Ureter (tissue), 1 donor: ENCODE results near the gene CHAC1. TPM values are rescaled to one million over a fixed set of nuclear protein-coding genes. Genes with fewer than 3 reads are reported as not detected.
A peak's percentile ranks its signal among the peaks of the same experiment; 100 is the strongest.
"Not testable (repeated sequence)": the region's sequence is repeated elsewhere in the genome, so short reads cannot be mapped to it uniquely, and the experiment has no call there.

Experiments used
- DNase-seq: peaks from one replicate; pipeline ENCODE4 v3.0.0-alpha.2; 2020; ENCODE audit warnings: low spot score
- total RNA-seq: library from RNA; stranded (reverse); gene quantifications from one replicate; pipeline ENCODE4 v1.2.4, GENCODE V29; 2023
- donor health status: DM: yes; HTN: yes; CAD: no.

The CHAC1 gene
- total RNA-seq, 1 donor from 2014 or later: 9.2 TPM

DNA sequence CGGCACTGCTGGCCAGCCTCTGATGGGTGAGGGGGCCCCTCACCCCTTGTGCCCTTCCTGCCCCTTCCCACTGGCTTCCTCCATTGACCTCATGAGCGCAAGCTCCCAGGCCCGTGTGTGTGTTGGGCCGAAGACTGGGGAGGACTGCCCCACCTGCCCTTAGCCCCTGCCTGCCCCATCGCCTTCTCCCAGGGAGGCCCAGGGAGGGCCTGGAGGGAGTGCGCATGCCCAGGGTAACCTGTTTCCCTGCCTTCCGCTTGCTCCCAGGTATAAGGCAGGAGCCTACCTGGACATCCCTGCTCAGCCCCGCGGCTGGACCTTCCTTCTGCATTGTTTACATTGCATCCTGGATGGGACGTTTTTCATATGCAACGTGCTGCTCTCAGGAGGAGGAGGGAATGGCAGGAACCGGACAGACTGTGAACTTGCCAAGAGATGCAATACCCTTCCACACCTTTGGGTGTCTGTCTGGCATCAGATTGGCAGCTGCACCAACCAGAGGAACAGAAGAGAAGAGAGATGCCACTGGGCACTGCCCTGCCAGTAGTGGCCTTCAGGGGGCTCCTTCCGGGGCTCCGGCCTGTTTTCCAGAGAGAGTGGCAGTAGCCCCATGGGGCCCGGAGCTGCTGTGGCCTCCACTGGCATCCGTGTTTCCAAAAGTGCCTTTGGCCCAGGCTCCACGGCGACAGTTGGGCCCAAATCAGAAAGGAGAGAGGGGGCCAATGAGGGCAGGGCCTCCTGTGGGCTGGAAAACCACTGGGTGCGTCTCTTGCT, 15.3 kb upstream of the CHAC1 start:
- no peak for DNase-seq

DNA sequence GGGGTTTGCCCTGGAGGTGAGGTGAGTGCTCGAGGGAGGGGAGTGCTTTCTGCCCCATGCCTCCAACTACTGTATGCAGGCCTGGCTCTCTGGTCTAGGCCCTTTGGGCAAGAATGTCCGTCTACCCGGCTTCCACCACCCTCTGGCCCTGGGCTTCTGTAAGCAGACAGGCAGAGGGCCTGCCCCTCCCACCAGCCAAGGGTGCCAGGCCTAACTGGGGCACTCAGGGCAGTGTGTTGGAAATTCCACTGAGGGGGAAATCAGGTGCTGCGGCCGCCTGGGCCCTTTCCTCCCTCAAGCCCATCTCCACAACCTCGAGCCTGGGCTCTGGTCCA, 14.8 kb upstream of the CHAC1 start:
- no peak for DNase-seq

DNA sequence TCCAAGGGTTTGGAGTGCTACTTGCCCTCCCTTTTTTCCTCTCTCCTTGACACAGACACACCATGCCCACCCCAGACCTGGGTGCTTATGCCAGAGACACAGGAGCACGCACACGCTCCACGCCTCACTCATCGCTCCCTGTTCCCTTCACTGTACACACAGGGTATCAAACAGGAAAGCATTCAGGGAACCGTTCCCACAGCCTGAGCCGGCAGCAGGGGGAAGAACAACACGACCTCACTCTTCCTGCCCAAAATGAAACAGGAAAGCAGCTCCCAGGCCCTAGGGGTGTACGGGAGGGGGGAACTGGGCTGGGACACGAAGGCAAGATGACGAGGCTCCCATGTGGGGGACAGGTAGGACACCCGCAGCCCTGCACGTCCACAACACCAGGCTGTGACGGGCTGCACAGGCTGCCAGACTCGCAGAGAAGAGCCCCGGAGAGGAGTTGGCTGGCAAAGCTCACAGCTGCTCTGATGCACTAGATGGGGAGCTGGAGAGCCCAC, 12.9 kb upstream of the CHAC1 start:
- no peak for DNase-seq

DNA sequence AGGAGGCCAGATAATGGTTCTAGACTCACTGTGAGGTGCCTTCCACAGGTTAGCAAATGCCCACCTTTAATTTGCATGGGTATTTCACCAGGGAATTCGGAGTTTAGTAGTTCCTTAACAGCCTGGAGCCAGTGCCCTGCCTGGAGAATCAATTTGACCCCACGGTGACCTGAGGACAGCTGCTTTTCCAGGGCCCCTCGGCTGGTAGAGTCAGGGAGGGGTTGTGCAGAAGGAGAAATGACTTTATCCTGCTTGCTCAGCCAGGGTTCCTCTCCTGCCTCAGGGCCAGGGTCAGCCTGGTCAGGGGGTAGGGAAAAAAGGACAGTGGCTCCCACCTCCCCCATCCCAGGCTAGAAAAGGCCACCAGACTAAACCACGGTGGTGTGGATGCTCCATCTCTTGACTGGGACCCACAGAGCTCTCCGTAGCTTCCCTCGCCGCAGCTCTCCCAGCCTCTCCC, 12.2 kb upstream of the CHAC1 start:
- no peak for DNase-seq

DNA sequence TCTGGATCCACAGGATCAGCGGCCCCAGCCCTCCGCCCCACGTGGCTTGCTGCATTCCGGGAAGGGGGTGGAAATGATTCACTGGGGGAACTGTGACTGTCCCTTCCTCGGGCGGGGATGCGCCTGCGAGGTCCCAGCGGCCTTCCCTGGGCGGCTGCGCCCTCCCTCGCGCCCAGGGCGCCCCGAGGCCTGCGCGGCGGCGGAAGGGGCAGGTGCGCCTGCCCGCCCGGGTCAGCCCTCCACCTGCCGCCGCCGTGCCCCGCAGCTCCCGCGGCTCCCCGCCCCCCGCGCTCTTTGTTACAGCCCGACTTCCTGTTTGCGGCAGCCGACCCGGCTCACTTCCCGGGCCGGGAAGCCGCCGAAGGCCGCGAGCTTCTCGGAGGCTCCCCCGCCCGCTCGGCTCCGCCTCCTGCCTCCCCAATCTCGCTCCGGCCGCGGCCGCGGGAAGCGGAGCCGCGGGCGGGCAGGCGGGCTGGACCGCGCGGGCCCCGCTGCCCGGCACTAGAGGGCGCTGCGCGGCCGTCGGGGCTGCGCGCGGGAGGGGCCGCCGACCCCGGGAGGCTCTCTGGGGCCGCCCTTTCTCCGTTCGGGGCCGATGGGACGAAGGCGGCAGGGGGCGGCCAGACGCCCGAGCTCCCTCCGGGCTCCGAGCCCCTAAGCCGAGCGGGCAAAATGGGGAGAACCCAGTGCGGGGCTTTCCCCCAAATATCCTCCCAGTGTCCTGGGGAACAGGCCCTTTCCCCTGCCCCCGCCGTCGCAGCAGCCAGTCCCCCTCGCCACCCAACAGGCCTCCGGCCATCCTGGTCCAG, 11.5 kb upstream of the CHAC1 start:
- DNase-seq: peak; percentile 71

DNA sequence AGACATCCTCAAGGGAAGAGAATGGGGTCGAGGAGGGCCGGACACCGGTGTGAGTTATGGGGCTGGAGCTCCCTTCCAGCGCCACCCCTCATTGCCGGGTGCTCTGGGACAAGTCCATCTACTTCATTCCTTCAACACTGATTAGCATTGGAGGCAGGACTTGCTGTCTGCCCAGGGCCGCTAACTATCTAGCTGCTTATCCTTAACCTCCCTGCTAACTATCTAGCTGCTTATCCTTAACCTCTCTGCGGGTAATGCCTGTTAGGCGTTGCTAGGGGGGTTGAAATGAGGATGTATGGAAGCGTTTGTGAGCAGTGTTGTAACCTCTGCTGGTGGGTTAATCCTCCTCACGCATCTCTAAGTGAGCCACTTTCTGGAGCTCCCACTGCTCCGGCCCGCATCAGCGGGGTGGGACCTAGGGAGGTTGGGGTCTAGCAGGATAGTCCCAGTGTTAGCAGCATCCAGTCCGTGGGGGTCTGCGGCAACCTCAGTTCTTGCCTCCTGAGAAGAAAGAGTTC, 10.9 kb upstream of the CHAC1 start:
- DNase-seq: no peak

DNA sequence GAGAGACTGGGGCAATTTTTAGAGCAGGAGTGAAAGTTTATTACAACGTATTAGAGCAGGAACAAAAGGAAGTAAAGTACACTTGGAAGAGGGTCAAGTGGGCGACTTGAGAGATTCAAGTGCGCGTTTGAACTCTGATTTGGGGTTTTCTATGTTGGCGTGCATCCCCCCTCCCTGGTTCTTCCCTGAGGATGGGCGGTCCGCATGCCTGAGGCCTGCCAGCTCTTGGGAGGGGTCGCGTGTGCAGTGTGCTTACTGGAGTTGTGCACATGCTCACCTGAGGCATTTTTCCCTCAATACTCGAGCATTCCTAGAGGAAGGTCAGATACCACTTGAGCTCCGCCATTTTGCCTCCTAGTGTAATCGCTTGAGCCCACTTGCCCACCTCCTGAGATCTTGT, 10.4 kb upstream of the CHAC1 start:
- no peak for DNase-seq

DNA sequence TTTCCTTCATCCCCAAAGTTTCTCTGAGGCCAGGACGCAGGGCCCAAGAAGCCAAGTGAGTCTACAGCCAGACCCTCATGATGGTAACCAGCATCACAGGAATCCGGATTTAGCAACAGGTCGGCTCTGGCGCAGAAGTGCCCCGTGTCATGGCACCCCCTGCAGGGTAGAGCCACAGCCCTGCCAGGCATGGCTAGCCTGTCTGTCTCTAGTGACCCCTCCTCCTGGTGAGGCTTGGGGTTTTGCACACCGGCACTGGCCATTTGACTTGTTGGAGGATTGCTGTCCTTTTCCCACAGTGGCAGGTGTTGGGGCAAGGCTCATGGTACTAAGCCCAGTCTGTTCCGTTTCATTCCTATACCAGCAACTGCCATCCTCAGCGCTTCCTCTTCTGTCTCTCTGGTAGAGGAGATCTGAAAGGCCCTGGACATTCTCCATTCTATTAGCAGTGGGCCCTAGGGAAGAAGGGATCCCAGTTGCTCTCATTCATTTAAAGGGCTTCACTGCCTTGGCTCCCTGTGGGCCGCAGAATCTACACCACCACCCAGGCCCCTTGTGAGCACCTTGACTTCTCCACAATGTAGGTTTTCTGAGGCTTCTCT, 9.4 kb upstream of the CHAC1 start:
- DNase-seq: no peak

DNA sequence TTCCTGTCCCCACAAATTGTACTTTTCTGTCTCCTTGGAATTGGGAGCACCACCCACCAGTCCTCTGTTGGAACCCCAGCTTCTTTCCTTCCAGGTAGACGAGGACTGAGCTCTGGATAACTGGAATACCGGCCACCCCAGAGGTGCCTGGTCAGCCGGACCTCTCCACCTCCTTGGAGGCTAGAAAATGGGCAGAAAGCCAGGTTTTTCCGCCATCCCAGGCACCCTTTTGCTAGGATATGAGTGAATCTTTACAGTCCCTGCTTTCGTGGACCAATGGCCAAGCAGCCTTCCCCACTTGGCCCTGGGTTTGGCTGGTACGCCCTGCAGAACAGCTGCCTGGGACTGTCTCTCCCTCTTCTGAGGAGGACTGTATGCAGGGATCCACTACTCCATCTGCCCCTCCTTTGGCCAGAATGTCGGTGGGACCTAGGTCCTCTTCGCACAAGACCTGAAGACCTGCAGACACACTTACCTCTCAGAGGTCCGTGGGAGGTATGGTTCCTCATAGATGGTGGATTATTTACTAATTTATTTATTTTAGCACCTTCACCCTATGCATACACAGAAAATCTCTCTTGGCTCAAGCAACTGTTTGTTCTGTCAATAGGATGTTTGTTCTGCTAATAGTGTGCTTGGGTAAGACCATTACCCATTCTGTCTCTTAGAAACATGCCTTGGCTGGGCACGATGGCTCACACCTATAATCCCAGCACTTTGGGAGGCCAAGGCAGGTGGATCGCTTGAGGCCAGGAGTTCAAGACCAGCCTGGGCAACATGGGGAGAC, 8.6 kb upstream of the CHAC1 start:
- no peak for DNase-seq

DNA sequence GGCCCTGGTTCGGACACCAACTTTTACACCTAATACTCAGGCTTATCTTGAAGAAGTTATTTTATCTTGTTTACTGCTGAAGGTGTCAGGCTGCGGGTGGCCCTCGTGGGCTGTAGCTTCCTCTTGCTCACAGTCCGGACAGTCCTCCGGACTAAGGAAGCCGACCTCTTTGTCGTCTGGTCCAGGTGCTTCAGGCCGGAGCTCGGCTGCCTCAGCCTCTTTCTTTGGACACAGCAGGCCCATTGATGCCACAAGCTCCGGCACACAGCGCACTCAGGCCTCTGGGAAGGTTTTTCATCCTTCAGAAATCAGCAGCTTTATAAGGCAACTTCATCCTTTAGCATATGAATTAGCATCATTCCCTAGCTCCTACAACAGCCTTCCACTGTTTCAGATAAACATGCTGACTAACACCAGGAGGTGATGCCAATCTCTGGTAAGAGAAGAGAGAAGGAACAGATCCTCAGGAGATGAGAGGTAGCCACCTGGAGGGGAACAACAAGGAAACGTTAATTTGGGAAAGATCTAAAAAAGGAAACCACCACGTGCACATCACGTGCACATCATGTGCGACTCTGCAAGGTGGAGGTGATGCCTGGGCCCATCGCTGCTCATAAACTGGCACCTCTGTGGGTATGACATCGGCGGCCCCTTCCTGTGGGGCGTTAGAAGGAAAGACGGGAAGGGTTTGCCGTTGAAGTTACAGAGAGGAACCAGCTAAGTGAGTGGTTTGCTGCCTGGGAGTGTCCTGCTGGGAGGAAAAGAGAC, 4.4 kb upstream of the CHAC1 start:
- DNase-seq: no peak

DNA sequence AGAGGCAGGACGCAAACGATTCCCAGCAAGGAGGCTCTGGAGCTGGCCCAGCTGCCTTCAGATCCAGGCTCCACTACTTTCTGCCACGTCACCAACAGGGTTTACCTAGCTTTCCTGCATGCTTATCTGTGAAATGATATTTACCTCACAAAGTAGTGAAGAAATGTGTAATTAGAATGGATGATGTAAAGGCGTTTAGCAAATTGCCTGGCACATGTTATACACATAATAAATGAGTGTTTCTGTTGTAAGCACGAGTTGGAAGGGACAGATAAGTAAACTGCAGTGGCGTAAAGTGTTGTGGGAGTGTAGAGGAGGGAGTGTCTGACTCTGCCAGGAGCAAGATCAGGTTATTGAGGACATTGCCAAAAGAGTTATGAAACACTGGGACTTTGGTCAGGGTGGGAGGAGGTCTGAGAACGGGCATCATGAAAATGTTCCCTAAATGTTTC, 3.5 kb upstream of the CHAC1 start:
- no peak for DNase-seq

DNA sequence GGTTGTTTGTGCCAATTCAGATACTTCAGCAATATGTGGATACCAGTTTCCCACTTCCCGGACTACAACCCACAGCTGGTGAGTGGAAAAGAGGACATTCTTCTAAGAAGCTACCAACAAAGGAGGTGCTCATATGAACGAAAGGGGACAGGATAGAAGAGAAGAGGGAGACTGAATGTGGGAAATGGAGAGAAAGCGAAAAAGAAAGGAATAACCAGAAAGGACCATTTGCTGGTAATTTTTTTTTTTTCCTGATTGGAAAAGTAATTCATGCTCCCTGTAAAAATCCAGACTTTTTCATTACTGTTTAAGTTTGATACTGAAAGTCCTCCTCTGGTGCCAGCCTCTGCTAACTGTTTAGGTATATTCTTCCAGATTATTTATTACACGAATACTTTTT, 1.5 kb upstream of the CHAC1 start:
- no peak for DNase-seq

DNA sequence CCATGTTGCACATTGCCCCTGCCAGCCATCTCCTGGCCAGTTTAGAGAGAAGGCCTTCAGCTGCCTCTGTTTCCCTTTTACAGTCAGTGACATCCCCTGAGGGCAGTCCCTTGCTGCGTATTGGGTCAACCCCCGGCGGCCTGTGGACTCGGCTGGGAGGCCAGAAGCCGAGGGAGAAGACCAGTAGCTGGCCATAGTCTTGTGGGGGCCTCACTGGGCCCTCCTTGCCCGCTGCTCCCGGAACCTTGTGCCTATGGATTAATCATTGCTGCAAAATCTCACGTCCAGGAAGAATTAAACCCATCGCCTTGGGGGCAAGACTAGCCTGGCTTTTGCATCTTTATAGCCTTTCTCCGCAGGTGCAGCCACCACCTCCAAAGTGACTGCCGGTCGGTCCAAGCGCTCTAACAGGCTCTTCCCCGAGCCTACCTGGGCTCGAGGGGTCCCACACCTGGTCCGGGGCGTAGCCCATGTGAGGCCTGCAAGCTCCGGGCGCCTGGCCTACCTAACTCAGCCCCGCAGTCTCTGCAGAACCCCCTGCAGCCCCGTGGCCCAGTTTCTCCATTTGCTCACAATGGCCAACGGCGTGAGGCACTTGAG, 870 bp upstream of the CHAC1 start:
- DNase-seq: no peak

DNA sequence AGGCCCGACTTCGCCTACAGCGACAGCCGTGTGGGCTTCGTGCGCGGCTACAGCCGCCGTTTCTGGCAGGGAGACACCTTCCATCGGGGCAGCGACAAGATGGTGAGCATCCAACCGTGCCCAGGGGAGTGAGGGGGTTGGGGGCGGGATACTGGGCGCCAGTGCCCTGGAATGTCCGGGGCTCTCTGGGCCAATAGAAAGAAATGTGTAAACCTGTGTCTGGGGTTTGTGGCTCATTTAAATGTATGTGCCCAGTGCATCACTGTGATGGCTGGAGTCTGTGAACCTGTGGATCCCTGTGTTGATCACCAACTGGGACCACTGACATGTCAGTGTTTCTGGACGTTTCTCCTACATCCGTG, 423 bp downstream of the CHAC1 start:
- no peak for DNase-seq

DNA sequence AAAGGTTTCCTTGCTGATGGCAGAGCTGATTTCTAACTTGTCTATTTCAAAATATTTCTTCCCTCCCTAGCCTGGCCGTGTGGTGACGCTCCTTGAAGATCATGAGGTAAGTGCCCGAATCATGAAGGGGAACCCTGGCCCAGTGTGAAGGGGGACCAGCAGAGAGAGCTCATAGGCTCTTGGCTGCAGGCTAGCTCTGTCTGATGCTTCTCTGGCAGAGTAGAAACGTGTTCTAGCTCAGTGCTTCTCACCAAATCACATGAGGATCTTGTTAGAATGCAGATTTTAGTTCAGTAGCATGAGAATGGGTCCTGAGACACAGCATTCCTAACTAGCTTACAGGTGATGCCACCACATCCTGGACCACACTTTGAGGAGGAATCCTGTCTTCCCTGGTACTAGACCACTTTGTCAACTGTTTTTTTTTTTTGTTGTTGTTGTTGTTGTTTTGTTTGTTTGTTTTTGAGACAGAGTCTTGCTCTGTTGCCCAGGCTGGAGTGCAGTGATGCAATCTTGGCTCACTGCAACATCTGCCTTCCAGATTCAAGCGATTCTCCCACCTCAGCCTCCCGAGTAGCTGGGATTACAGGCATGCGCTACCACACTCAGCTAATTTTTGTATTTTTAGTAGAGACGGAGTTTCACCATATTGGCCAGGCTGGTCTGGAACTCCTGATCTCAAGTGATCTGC, 1.0 kb downstream of the CHAC1 start:
- not testable (repeated sequence) for DNase-seq

DNA sequence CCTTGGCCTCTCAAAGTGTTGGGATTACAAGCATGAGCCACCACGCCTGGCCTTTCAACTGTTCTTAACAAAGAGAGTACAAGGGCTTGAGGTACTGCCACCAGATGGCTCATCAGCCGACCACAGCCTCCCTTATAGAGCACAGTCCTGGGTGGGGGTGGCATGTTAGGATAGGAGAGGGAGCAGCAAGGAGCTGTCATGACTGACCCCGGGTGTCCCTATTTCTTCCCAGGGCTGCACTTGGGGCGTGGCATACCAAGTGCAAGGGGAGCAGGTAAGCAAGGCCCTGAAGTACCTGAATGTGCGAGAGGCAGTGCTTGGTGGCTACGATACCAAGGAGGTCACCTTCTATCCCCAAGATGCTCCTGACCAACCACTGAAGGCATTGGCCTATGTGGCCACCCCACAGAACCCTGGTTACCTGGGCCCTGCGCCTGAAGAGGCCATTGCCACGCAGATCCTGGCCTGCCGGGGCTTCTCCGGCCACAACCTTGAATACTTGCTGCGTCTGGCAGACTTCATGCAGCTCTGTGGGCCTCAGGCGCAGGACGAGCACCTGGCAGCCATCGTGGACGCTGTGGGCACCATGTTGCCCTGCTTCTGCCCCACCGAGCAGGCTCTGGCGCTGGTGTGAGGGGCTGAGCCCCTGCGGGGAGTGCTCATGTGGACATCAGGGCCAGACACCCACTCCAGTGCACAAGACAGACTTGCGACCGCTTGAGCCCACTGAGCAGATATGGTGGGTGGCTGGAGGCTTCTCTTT, 2.1 kb downstream of the CHAC1 start:
- DNase-seq: no peak

DNA sequence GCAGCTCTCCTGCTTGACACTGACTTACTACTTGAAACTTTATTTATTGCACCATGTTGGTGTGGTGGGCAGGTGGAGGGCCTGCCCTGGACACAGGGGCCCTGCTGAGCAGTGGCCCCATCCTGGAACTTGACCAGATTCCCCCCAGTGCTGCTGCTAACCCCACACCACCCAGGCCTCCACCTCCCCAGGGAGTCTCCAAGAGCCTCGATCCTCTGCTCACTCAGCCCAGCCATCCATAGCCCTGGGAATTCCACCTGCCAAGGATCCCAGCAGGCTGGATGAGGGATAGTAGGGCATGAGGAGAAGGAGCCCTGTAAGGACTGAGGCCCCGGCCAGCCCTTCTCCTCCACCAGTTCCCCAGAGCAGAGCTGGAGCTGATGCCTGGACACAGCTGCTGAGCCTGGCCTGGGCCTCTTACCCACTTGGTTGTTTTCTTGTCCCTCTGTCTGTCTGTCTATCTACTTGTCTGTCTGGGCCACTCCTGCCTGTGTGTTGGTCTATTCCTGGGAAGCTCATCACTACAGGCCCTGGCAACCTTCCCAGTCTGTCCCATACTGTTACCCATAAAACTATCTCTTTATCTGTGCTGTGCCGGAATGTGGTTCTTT, 2.8 kb downstream of the CHAC1 start:
- DNase-seq: no peak

DNA sequence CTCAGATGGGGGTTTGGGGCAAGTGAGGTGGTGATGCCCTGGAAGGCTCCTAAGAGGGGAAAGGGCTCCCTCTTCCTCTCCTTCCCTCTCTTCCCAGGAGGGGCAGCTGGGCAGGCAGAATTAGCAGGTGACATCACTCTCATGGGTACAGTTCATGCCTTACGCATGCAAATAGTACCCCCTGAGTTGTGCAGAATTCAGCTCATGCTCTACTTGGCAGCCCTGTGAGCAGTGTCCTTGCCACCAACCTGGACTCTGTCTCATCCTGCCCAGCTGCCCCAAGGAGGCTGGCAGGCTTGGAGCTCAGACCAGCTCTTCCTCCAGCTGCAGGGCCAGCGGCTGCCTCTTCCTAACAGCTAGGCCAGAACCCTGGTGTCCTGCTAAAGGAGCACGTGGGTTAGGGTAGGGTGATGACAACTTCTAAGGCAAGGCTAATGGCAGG, 3.3 kb downstream of the CHAC1 start:
- no peak for DNase-seq
